Liver (tissue), 9 donors: ENCODE results near the gene TAS2R1. TPM values are rescaled to one million over a fixed set of nuclear protein-coding genes. Genes with fewer than 3 reads are reported as not detected.

Experiments used
- DNase-seq: peaks from one replicate; pipeline ENCODE4 v3.0.0-alpha.2; 2017; ENCODE audit warnings: low spot score
- H3K27ac ChIP-seq, 2 donors: one replicate each; pipeline ENCODE4 v1.7.0; 2013; ENCODE audit warnings: inconsistent platforms in 2 of 2, low read length in 2 of 2, control low read depth in 1 of 2, low read depth in 1 of 2, mild to moderate bottlenecking in 1 of 2
- H3K27me3 ChIP-seq, 4 donors: one replicate each; pipeline versions ENCODE4 v1.6.1 to v1.7.0; 2013; ENCODE audit warnings: low read length in 3 of 4, inconsistent platforms in 1 of 4, mild to moderate bottlenecking in 1 of 4, moderate library complexity in 1 of 4; ENCODE audit not compliant: control insufficient read depth in 4 of 4, insufficient read depth in 4 of 4
- H3K36me3 ChIP-seq, 4 donors: one replicate each; pipeline versions ENCODE4 v1.6.1 to v1.7.0; 2013; ENCODE audit warnings: low read length in 3 of 4, mild to moderate bottlenecking in 3 of 4, low read depth in 1 of 4, moderate library complexity in 1 of 4; ENCODE audit not compliant: control insufficient read depth in 4 of 4, insufficient read depth in 3 of 4
- H3K4me1 ChIP-seq, 4 donors: one replicate each; pipeline versions ENCODE4 v1.6.1 to v1.7.0; 2013; ENCODE audit warnings: low read length in 3 of 4, mild to moderate bottlenecking in 3 of 4, moderate library complexity in 1 of 4; ENCODE audit not compliant: control insufficient read depth in 4 of 4, insufficient read depth in 4 of 4
- H3K4me3 ChIP-seq, 3 donors: one replicate each; pipeline versions ENCODE4 v1.6.1 to v1.7.0; 2013; ENCODE audit warnings: low read length in 3 of 3, control low read depth in 1 of 3, low read depth in 1 of 3, mild to moderate bottlenecking in 1 of 3
- H3K9ac ChIP-seq, 2 donors: one replicate each; pipeline ENCODE4 v1.7.0; 2013; ENCODE audit warnings: low read length in 2 of 2, mild to moderate bottlenecking in 2 of 2, moderate library complexity in 2 of 2, control low read depth in 1 of 2, low read depth in 1 of 2
- H3K9me3 ChIP-seq, 4 donors: one replicate each; pipeline versions ENCODE4 v1.6.1 to v1.7.0; 2013; ENCODE audit warnings: low read length in 3 of 4; ENCODE audit not compliant: control insufficient read depth in 4 of 4
- ATF3 ChIP-seq: IDR thresholded peaks from 2 replicates; pipeline ENCODE4 v1.6.1; 2016; ENCODE audit warnings: antibody characterized with exemption
- CTCF ChIP-seq: fragments of 150-350 bp; IDR thresholded peaks from 2 replicates; pipeline ENCODE4 v1.5.1; 2017; ENCODE audit warnings: improper control_type of control experiment, low read depth, low read length; ENCODE audit not compliant: missing input control
- EGR1 ChIP-seq, 2 donors: IDR thresholded peaks; 2 replicates each; pipeline ENCODE4 v1.6.1; 2016 to 2018; ENCODE audit warnings: antibody characterized with exemption in 2 of 2, low read depth in 2 of 2
- FOXA1 ChIP-seq: IDR thresholded peaks from 2 replicates; pipeline ENCODE4 v1.6.1; 2016; ENCODE audit warnings: antibody characterized with exemption
- FOXA2 ChIP-seq: IDR thresholded peaks from 2 replicates; pipeline ENCODE4 v1.6.1; 2016; ENCODE audit warnings: antibody characterized with exemption
- GABPA ChIP-seq, 2 donors: IDR thresholded peaks in 1 of 2; conservative IDR thresholded peaks in 1 of 2; 2 replicates each; pipeline ENCODE4 v1.6.1; 2016; ENCODE audit warnings: antibody characterized with exemption in 2 of 2, mild to moderate bottlenecking in 1 of 2, moderate library complexity in 1 of 2
- HNF4A ChIP-seq, 2 donors: conservative IDR thresholded peaks; 2 replicates each; pipeline ENCODE4 v1.6.1; 2016; ENCODE audit warnings: antibody characterized with exemption in 2 of 2, mild to moderate bottlenecking in 2 of 2
- HNF4G ChIP-seq: IDR thresholded peaks from 2 replicates; pipeline ENCODE4 v1.6.1; 2016; ENCODE audit warnings: antibody characterized with exemption
- JUND ChIP-seq, 2 donors: IDR thresholded peaks; 2 replicates each; pipeline ENCODE4 v1.6.1; 2016; ENCODE audit warnings: antibody characterized with exemption in 2 of 2
- MAX ChIP-seq: IDR thresholded peaks from 2 replicates; pipeline ENCODE4 v1.6.1; 2016; ENCODE audit warnings: antibody characterized with exemption
- NR2F2 ChIP-seq: IDR thresholded peaks from 2 replicates; pipeline ENCODE4 v1.6.1; 2016; ENCODE audit warnings: antibody characterized with exemption
- RAD21 ChIP-seq, 2 donors: IDR thresholded peaks; 2 replicates each; pipeline ENCODE4 v1.6.1; 2016; ENCODE audit warnings: antibody characterized with exemption in 2 of 2, mild to moderate bottlenecking in 2 of 2
- REST ChIP-seq: IDR thresholded peaks from 2 replicates; pipeline ENCODE4 v1.6.1; 2016; ENCODE audit warnings: antibody characterized with exemption, mild to moderate bottlenecking
- RXRA ChIP-seq, 2 donors: IDR thresholded peaks; 2 replicates each; pipeline ENCODE4 v1.6.1; 2017 to 2018; ENCODE audit warnings: antibody characterized with exemption in 2 of 2, mild to moderate bottlenecking in 1 of 2
- SP1 ChIP-seq: IDR thresholded peaks from 2 replicates; pipeline ENCODE4 v1.6.1; 2018; ENCODE audit warnings: antibody characterized with exemption, mild to moderate bottlenecking
- TAF1 ChIP-seq: conservative IDR thresholded peaks from 2 replicates; pipeline ENCODE4 v1.6.1; 2016; ENCODE audit warnings: antibody characterized with exemption, mild to moderate bottlenecking
- ZBTB33 ChIP-seq: IDR thresholded peaks from 2 replicates; pipeline ENCODE4 v1.6.1; 2016; ENCODE audit warnings: antibody characterized with exemption
- polyA plus RNA-seq, 2 donors: library from polyadenylated mRNA; stranded (reverse) in 1 of 2; unstranded in 1 of 2; fragments of 200-250 nt in 1 of 2; fragments of >200 nt in 1 of 2; fragmentation: Nextera tagmentation in 1 of 2; extraction: Ambion mirVana in 1 of 2; gene quantifications; one replicate each; pipeline versions ENCODE4 v1.2.1 to v1.2.3, GENCODE V29; 2013 to 2015
- total RNA-seq, 2 donors: library from RNA; depleted of rRNA; stranded (reverse); fragments of >200 nt; gene quantifications; one replicate each; pipeline ENCODE4 v1.2.3, GENCODE V29; 2014
- donor health status: healthy.
- donor health status: healthy.
- donor health status: healthy.
- donor health status: healthy.
- donor health status: healthy.

TAS2R1 gene
- total and polyA plus RNA-seq, 4 donors = not detected

- Histone ChIP-seq H3K9me3 (no peaks in the 10 kb centered on the region), H3K4me3 (no peak overlapping the region), H3K9ac (no peak overlapping the region), H3K27ac (no peak overlapping the region), H3K36me3 (no peaks in the 10 kb centered on the region), H3K4me1 (no peaks in the 10 kb centered on the region), H3K27me3 (no peaks in the 10 kb centered on the region)
- TF ChIP-seq CTCF (no peak), SP1 (no peak), MAX (no peak), NR2F2 (no peak), FOXA2 (no peak), HNF4G (no peak), REST (no peak), RAD21 (IDR thresholded peaks at IDR 0.05) (no peak), HNF4A (conservative IDR thresholded peaks at IDR 0.05) (no peak), FOXA1 (no peak), ATF3 (no peak), JUND (IDR thresholded peaks at IDR 0.05) (no peak), EGR1 (IDR thresholded peaks at IDR 0.05; ENCODE audit: low read depth in 2 of 2) (no peak), RXRA (IDR thresholded peaks at IDR 0.05) (no peak), TAF1 (no peak), ZBTB33 (no peak), GABPA (IDR thresholded peaks at IDR 0.05 in 1 of 2, conservative IDR thresholded peaks at IDR 0.05 in 1 of 2) (no peak)
- DNase-seq = no peak
Measured at GRCh38 chr5:9594913-9595312, 35.2 kb downstream of the TAS2R1 start.
